Stimulated activated naive B cell treated with anti-CD40 and anti-IgM and Interleukin-4, amounts not matched to agents 10 μg/mL and 1 μg/mL and 100 μg/mL, for 72 hours (primary cell): ENCODE measurements around the gene EHD4.
A peak's percentile ranks its signal among the peaks of the same experiment; 100 is the strongest.

Source experiments
- ATAC-seq, 2 donors: fragments of 150-1000 bp; cut with Tn5 transposase; replicated peaks; 2 replicates each; pipeline ENCODE4 v1.10.0; 2021; ENCODE audit warnings: moderate library complexity in 1 of 2
- DNase-seq: peaks from one replicate; pipeline ENCODE4 v3.0.0; 2021
- H3K27ac Mint-ChIP-seq: one replicate; pipeline ENCODE4 v1.8.0; 2022; ENCODE audit warnings: mild to moderate bottlenecking, mixed read lengths
- H3K27me3 Mint-ChIP-seq, 2 donors: one replicate each; pipeline ENCODE4 v1.8.0; 2022; ENCODE audit warnings: mixed read lengths in 2 of 2
- H3K36me3 Mint-ChIP-seq, 2 donors: one replicate each; pipeline ENCODE4 v1.8.0; 2022; ENCODE audit warnings: mixed read lengths in 2 of 2, mild to moderate bottlenecking in 1 of 2
- H3K4me1 Mint-ChIP-seq, 2 donors: one replicate each; pipeline ENCODE4 v1.8.0; 2022; ENCODE audit warnings: mixed read lengths in 2 of 2, mild to moderate bottlenecking in 1 of 2
- H3K4me3 Mint-ChIP-seq, 2 donors: one replicate each; pipeline ENCODE4 v1.8.0; 2022; ENCODE audit warnings: mild to moderate bottlenecking in 2 of 2, mixed read lengths in 2 of 2, moderate library complexity in 1 of 2
- H3K9me3 Mint-ChIP-seq, 2 donors: one replicate each; pipeline ENCODE4 v1.8.0; 2022; ENCODE audit warnings: mixed read lengths in 2 of 2, mild to moderate bottlenecking in 1 of 2

EHD4 gene

DNA sequence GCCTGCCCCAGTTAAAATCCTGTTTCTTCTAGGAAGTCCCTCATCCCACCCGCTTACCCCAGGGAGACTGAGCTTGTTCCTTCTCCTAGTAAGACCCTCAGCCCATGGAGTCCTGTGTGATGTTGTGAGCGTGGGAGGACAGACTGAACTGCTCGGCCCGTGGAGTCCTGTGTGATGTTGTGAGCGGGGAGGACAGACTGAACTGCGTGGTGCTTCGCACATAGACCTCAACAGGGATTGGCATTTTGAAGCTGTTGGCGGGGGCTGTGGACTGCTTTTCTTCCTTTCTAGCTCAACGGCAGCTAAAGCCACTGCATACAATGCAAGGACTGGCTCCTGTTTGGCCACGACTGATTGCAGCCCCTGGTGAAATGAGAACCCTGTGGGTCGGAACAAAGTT is 76.9 kb downstream of the EHD4 start:
- Mint-ChIP-seq H3K36me3 (peaks cover 28 to 45% of the 10 kb centered on the region in 2 donors), H3K4me1 (peaks cover 32 to 40% of the 10 kb centered on the region in 2 donors)

GRCh38 chr15:41894791-41895463 is 77.4 kb downstream of the EHD4 start:
- H3K27me3 Mint-ChIP-seq, result no peaks in the 10 kb centered on the region
- peak; percentile 75 for DNase-seq
- H3K9me3 Mint-ChIP-seq, result no peaks in the 10 kb centered on the region
- ATAC-seq, result peak; percentile 96 to 98
- peak overlapping the region; percentile 84 for H3K27ac Mint-ChIP-seq
- peak overlapping the region; percentile 52 to 73 for H3K4me3 Mint-ChIP-seq
- H3K4me1 Mint-ChIP-seq, result peaks cover 32 to 40% of the 10 kb centered on the region in 2 donors
- H3K36me3 Mint-ChIP-seq, result peaks cover 25 to 41% of the 10 kb centered on the region in 2 donors

More for the DNA sequence above, 76.9 kb downstream of the EHD4 start:
- no peak for DNase-seq
- peak overlapping the region; percentile 52 to 73 for H3K4me3 Mint-ChIP-seq
- H3K27me3 Mint-ChIP-seq, result no peaks in the 10 kb centered on the region
- no peaks in the 10 kb centered on the region for H3K9me3 Mint-ChIP-seq
- peak overlapping the region; percentile 84 for H3K27ac Mint-ChIP-seq
- no peak for ATAC-seq

GRCh38 chr15:41894251-41894790 is 78.0 kb downstream of the EHD4 start:
- H3K27ac Mint-ChIP-seq, result peak overlapping the region; percentile 84
- peak in 1 of 2 donors; percentile 31 for ATAC-seq
- no peaks in the 10 kb centered on the region for H3K9me3 Mint-ChIP-seq
- H3K27me3 Mint-ChIP-seq, result no peaks in the 10 kb centered on the region
- H3K4me1 Mint-ChIP-seq, result peaks cover 33 to 43% of the 10 kb centered on the region in 2 donors
- peak overlapping the region; percentile 52 to 73 for H3K4me3 Mint-ChIP-seq
- peaks cover 25 to 36% of the 10 kb centered on the region in 2 donors for H3K36me3 Mint-ChIP-seq
- DNase-seq, result no peak

DNA sequence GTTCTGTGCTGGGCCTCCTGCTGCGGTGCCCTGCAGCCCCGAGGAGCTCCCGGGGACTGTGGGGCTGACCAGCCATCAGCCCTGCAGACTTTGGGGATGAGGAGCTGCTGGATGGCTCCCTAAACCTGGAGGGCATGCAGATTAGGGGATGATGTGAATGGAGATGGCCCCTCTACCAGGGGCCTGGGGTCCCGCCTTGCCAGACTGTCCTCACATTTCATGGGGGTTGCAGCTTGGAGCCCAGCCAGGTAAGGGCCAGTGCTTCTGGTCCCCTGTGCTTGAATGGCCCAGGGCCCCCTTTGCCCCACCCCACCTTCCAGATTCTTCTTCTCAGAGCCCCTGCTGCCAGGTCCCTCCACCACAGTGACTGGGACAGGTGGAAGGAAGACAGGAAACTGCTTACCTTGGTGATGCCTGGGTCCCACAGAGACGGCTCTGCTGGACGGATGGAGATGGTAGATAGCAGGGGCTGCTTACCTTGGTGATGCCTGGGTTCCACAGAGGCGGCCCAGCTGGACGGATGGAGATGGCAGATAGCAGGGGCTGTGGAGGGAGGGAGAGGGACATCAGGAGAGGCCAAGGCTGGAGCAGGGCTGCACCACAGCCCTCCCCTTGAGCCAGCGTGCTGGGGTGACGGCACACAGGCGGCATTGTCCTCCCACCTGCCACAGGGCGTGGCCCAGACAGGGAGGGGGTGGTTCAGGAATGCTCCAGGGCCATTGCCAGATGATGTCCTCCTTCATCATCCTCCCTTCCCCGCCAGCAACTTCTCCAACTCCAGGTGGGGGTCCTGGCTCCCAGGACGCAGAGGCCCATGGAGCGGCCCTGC is 78.7 kb downstream of the EHD4 start, which contains the start of gene SPTBN5:
TSS of gene SPTBN5 (minus strand) at position 632 of the 829 bp plus-strand sequence. CDS start at position 76, 556 bp downstream.
- peak within 1 kb of the TSS; percentile 91 for H3K27ac Mint-ChIP-seq
- peak within 1 kb of the TSS; percentile 52 to 73 for H3K4me3 Mint-ChIP-seq
- DNase-seq, result no peak
- peaks cover 36 to 49% of the 10 kb centered on the region in 2 donors for H3K4me1 Mint-ChIP-seq
- ATAC-seq, result no peak
- no peaks in the 10 kb centered on the region for H3K27me3 Mint-ChIP-seq
- H3K36me3 Mint-ChIP-seq, result peaks cover 21 to 32% of the 10 kb centered on the region in 2 donors
- peaks cover 0 to 1% of the 10 kb centered on the region in 2 donors for H3K9me3 Mint-ChIP-seq

DNA sequence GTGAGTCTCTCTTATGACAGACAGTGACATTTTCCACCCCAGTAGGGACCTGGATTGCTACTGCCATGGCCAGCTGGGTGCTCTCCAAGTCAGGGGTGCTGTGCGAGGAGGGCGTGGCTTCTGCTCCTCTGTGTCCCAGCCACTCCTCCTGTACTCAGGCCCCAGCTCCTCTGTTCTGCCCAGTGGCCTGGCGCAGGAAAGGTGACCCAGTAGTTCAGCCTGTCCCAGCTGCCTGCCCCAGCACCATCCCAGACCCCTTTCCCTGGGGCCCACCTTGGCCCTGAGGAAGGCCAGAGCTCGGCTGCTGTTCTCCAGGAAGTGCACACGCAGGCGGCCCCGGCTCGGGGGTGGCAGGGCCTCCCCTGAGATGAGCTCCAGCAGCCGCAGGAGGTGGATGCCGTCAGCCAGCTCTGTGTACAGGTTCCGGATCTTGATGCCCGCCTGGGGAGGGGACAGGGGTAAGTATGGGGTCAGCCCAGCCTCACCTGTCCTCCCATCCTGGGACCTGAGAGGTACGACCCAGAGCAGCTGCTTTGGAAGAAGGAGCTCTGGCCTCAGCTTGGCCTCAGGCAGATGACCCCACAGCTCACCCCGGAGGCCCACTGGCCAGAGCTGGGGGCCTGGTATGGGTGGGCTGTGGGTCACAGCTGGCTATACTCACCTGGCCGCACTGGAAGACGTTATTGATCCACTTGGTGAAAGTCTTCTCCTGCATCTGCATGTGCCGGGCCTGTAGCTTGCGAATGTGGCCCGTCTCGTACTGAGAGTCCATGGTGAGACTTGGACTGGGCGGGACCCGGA is 79.5 kb downstream of the EHD4 start:
- peak overlapping the region; percentile 91 for H3K27ac Mint-ChIP-seq
- no peak for DNase-seq
- peak overlapping the region; percentile 13 to 56 for H3K4me3 Mint-ChIP-seq
- H3K27me3 Mint-ChIP-seq, result no peaks in the 10 kb centered on the region
- H3K4me1 Mint-ChIP-seq, result peaks cover 41 to 58% of the 10 kb centered on the region in 2 donors
- H3K36me3 Mint-ChIP-seq, result peaks cover 15 to 28% of the 10 kb centered on the region in 2 donors
- ATAC-seq, result peak; percentile 31 to 40
- H3K9me3 Mint-ChIP-seq, result peaks cover 0 to 3% of the 10 kb centered on the region in 2 donors

DNA sequence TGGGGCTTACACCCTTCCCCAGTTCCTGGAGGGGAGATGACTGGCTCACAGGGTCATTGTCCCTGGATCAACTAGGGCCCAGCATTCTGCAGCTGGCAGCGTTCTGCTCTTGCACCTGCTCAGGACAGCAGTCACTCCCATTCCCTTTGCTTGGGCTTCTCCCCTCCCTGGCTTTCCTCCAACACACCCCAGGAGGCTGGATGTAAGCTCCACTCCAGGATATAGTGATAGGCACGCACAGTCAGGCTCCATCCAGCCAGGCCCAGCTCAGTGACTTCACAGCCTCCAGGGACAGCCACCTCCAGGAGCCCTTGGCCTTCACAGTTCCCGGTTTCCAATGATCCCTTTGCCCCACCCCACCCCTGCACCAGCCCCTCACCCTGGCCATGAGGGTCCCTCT is 80.4 kb downstream of the EHD4 start:
- Mint-ChIP-seq H3K4me1 (peaks cover 46 to 64% of the 10 kb centered on the region in 2 donors), H3K27me3 (no peaks in the 10 kb centered on the region), H3K4me3 (no peak overlapping the region), H3K27ac (peak overlapping the region; percentile 91), H3K9me3 (peaks cover 0 to 3% of the 10 kb centered on the region in 2 donors), H3K36me3 (peaks cover 8 to 19% of the 10 kb centered on the region in 2 donors)
- DNase-seq (no peak), ATAC-seq (no peak)

GRCh38 chr15:41891226-41891625 is 81.1 kb downstream of the EHD4 start:
- H3K4me1 Mint-ChIP-seq, result peaks cover 46 to 64% of the 10 kb centered on the region in 2 donors
- DNase-seq (no peak), ATAC-seq (no peak)
- peak overlapping the region; percentile 47 for H3K27ac Mint-ChIP-seq
- peaks cover 0 to 3% of the 10 kb centered on the region in 2 donors for H3K9me3 Mint-ChIP-seq
- no peak overlapping the region for H3K4me3 Mint-ChIP-seq
- H3K27me3 Mint-ChIP-seq, result no peaks in the 10 kb centered on the region
- peaks cover 2 to 12% of the 10 kb centered on the region in 2 donors for H3K36me3 Mint-ChIP-seq

GRCh38 chr15:41890050-41890690 is 82.2 kb downstream of the EHD4 start:
- Mint-ChIP-seq H3K36me3 (peaks cover 0 to 4% of the 10 kb centered on the region in 2 donors), H3K9me3 (peaks cover 0 to 3% of the 10 kb centered on the region in 2 donors), H3K27ac (peak overlapping the region; percentile 47), H3K27me3 (no peaks in the 10 kb centered on the region), H3K4me1 (peaks cover 43 to 59% of the 10 kb centered on the region in 2 donors), H3K4me3 (no peak overlapping the region)
- ATAC-seq (no peak), DNase-seq (no peak)

GRCh38 chr15:41888662-41889253 is 83.6 kb downstream of the EHD4 start:
- DNase-seq (no peak), ATAC-seq (peak; percentile 53 to 54)
- no peaks in the 10 kb centered on the region for H3K27me3 Mint-ChIP-seq
- H3K36me3 Mint-ChIP-seq, result peaks cover 0 to 3% of the 10 kb centered on the region in 2 donors
- H3K4me1 Mint-ChIP-seq, result peaks cover 32 to 45% of the 10 kb centered on the region in 2 donors
- H3K9me3 Mint-ChIP-seq, result peaks cover 0 to 3% of the 10 kb centered on the region in 2 donors
- H3K27ac Mint-ChIP-seq, result peak overlapping the region; percentile 72
- no peak overlapping the region for H3K4me3 Mint-ChIP-seq

GRCh38 chr15:41887893-41888292 is 84.5 kb downstream of the EHD4 start:
- Mint-ChIP-seq H3K4me3 (no peak overlapping the region), H3K9me3 (peaks cover 0 to 3% of the 10 kb centered on the region in 2 donors), H3K27ac (no peak overlapping the region)

DNA sequence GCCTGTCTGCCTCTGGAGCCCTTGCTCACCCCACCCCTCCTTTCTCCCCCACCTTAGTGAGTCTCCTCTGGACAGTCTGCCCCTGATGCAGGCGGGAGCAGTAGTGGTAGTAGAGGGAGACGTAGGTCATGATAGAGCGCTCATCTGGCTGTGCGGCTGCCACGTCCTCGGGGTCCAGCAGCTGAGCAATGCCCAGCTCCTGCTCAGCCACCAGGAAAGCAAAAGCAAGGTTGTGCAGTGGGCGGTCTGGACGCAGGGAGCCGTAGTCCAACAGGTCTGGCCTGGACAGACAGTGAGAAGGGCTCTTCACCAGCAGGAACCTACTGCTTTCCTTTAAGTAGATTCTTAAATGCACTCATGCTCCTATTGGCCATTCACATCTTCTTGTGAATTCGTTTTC is 85.2 kb downstream of the EHD4 start:
- Mint-ChIP-seq H3K4me1 (peaks cover 24 to 43% of the 10 kb centered on the region in 2 donors), H3K4me3 (no peak overlapping the region), H3K27me3 (peaks cover 4 to 7% of the 10 kb centered on the region in 2 donors), H3K9me3 (peaks cover 0 to 3% of the 10 kb centered on the region in 2 donors), H3K36me3 (peaks cover 0 to 3% of the 10 kb centered on the region in 2 donors), H3K27ac (no peak overlapping the region)
- DNase-seq (no peak), ATAC-seq (no peak)

More at GRCh38 chr15:41887893-41888292, 84.5 kb downstream of the EHD4 start:
- no peak for ATAC-seq
- Mint-ChIP-seq H3K36me3 (peaks cover 0 to 3% of the 10 kb centered on the region in 2 donors), H3K4me1 (peaks cover 31 to 44% of the 10 kb centered on the region in 2 donors), H3K27me3 (no peaks in the 10 kb centered on the region)
- no peak for DNase-seq

DNA sequence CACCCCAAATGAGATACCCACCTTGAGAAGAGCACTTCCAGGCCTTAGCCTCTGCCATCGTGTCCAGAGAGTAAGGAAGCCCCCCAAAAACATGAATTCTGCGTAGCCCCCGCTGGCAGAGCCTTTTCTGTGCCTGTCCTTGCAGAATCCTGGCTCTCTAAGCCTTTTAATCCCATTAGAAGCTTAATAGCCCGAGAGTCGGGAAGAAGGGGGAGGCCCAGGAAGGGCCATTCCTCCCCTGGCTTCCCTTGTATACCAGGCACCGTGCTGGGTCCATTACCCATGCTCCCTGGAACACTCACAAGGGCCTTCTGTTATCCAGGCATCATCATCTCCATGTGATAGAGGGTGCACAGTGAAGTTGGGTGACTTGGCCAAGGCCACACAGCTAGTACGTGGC is 85.6 kb downstream of the EHD4 start:
- ATAC-seq (no peak), DNase-seq (no peak)
- H3K27ac Mint-ChIP-seq, result no peak overlapping the region

DNA sequence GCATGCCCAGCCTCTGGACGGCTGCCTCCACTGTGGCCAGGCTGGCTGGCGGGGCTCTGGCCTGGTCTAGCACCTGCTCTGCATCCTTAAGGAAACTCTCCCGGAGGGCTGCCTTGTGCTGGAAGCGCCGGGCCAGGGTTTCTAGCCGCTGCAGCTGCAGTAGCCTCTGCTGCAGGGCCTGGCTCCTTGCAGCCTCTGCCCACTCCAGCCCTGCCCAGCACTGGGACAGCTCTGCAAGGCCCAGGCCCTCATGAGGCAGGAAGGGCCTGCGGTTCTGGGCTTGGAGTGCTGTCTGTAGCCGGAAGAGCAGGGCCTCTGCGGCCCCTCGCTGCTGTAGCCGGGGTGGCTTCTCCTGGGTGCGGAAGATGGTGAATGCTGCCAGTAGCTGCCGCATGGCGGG is 86.5 kb downstream of the EHD4 start:
- peaks cover 0 to 3% of the 10 kb centered on the region in 2 donors for H3K9me3 Mint-ChIP-seq
- no peak for DNase-seq
- no peak overlapping the region for H3K27ac Mint-ChIP-seq
- no peak overlapping the region for H3K4me3 Mint-ChIP-seq
- H3K4me1 Mint-ChIP-seq, result peaks cover 26 to 47% of the 10 kb centered on the region in 2 donors
- H3K27me3 Mint-ChIP-seq, result peaks cover 12 to 15% of the 10 kb centered on the region in 2 donors
- no peak for ATAC-seq
- H3K36me3 Mint-ChIP-seq, result peaks cover 0 to 6% of the 10 kb centered on the region in 2 donors

More for the DNA sequence above, 85.6 kb downstream of the EHD4 start:
- no peak overlapping the region for H3K4me3 Mint-ChIP-seq
- H3K9me3 Mint-ChIP-seq, result peaks cover 0 to 3% of the 10 kb centered on the region in 2 donors
- peaks cover 4 to 7% of the 10 kb centered on the region in 2 donors for H3K27me3 Mint-ChIP-seq
- peaks cover 21 to 39% of the 10 kb centered on the region in 2 donors for H3K4me1 Mint-ChIP-seq
- peaks cover 0 to 3% of the 10 kb centered on the region in 2 donors for H3K36me3 Mint-ChIP-seq
